SK-N-SH treated with all-trans-retinoic acid at 6 μM for 48 hours (cell line): ENCODE measurements around the gene TOPBP1.

Experiments
- ATAC-seq: fragments of 200-7000 bp; cut with Tn5 transposase; 3 replicates; pipeline ENCODE4 v1.9.1; 2020; ENCODE audit warnings: mild to moderate bottlenecking, moderate library complexity
- ARNTL ChIP-seq: fragments of 450-650 bp; formaldehyde crosslinking; IDR thresholded peaks from 2 replicates; pipeline ENCODE4 v1.5.0; 2020; ENCODE audit warnings: low read depth, mild to moderate bottlenecking, moderate library complexity, borderline replicate concordance
- CSRNP3 ChIP-seq: fragments of 250-450 bp; sonication (Bioruptor Pico); IDR thresholded peaks from 2 replicates; pipeline ENCODE4 v1.5.1; 2021; ENCODE audit warnings: mild to moderate bottlenecking, moderate library complexity
- ESRRG ChIP-seq: fragments of 250-450 bp; sonication (Bioruptor Pico); IDR thresholded peaks from 2 replicates; pipeline ENCODE4 v1.6.1; 2021; ENCODE audit warnings: mild to moderate bottlenecking
- GLIS3 ChIP-seq: fragments of 250-450 bp; sonication (Bioruptor Pico); IDR thresholded peaks from 2 replicates; pipeline ENCODE4 v1.5.0; 2020; ENCODE audit warnings: mild to moderate bottlenecking, moderate library complexity
- ISL1 ChIP-seq: fragments of 250-450 bp; sonication (Bioruptor Pico); IDR thresholded peaks from 2 replicates; pipeline ENCODE4 v2.1.2; 2022; ENCODE audit warnings: mild to moderate bottlenecking, moderate library complexity
- OSR1 ChIP-seq: fragments of 250-450 bp; sonication (Bioruptor Pico); IDR thresholded peaks from 2 replicates; pipeline ENCODE4 v1.8.0; 2022; ENCODE audit warnings: moderate library complexity, mild to moderate bottlenecking, inconsistent platforms
- PATZ1 ChIP-seq: fragments of 250-450 bp; sonication (Bioruptor Pico); IDR thresholded peaks from 2 replicates; pipeline ENCODE4 v1.8.0; 2020; ENCODE audit warnings: mild to moderate bottlenecking, moderate library complexity, borderline replicate concordance
- PPARA ChIP-seq: fragments of 250-450 bp; sonication (Bioruptor Pico); IDR thresholded peaks from 2 replicates; pipeline ENCODE4 v1.5.0; 2020; ENCODE audit warnings: mild to moderate bottlenecking, borderline replicate concordance
- RARB ChIP-seq: fragments of 250-450 bp; sonication (Bioruptor Pico); IDR thresholded peaks from 2 replicates; pipeline ENCODE4 v1.8.0; 2021; ENCODE audit warnings: mild to moderate bottlenecking, moderate library complexity
- SNAI2 ChIP-seq: fragments of 250-450 bp; sonication (Bioruptor Pico); IDR thresholded peaks from 2 replicates; pipeline ENCODE4 v1.5.0; 2020; ENCODE audit warnings: mild to moderate bottlenecking, moderate library complexity
- TCF4 ChIP-seq: fragments of 250-450 bp; sonication (Bioruptor Pico); IDR thresholded peaks from 2 replicates; pipeline ENCODE4 v1.8.0; 2021; ENCODE audit warnings: mild to moderate bottlenecking, moderate library complexity, borderline replicate concordance
- TOX ChIP-seq: fragments of 250-450 bp; sonication (Bioruptor Pico); IDR thresholded peaks from 2 replicates; pipeline ENCODE4 v1.8.0; 2021; ENCODE audit warnings: mild to moderate bottlenecking, moderate library complexity, borderline replicate concordance
- ZC3H10 ChIP-seq: fragments of 250-450 bp; sonication (Bioruptor Pico); IDR thresholded peaks from 2 replicates; pipeline ENCODE4 v1.5.1; 2021; ENCODE audit warnings: mild to moderate bottlenecking, moderate library complexity
- ZFP3 ChIP-seq: fragments of 250-450 bp; sonication (Bioruptor Pico); IDR thresholded peaks from 2 replicates; pipeline ENCODE4 v1.5.0; 2020; ENCODE audit warnings: mild to moderate bottlenecking, moderate library complexity
- ZFP30 ChIP-seq: fragments of 450-650 bp; formaldehyde crosslinking; IDR thresholded peaks from 2 replicates; pipeline ENCODE4 v1.5.0; 2022; ENCODE audit warnings: mild to moderate bottlenecking, moderate library complexity
- ZNF70 ChIP-seq: fragments of 450-650 bp; formaldehyde crosslinking; IDR thresholded peaks from 2 replicates; pipeline ENCODE4 v1.5.0; 2020; ENCODE audit warnings: mild to moderate bottlenecking, moderate library complexity
- TF ChIP-seq, protein P1 (sequence below): fragments of 250-450 bp; sonication (Bioruptor Pico); IDR thresholded peaks from 2 replicates; pipeline ENCODE4 v1.5.1; 2020; ENCODE audit warnings: low read depth, mild to moderate bottlenecking, moderate library complexity
- TF ChIP-seq, protein P2 (sequence below): fragments of 250-450 bp; sonication (Bioruptor Pico); IDR thresholded peaks from 2 replicates; pipeline ENCODE4 v1.8.0; 2021; ENCODE audit warnings: low read depth, mild to moderate bottlenecking, moderate library complexity, borderline replicate concordance

Gene TOPBP1

GRCh38 chr3:133655731-133656515, 5.8 kb downstream of the TOPBP1 start:
- TF ChIP-seq, protein P1, sequence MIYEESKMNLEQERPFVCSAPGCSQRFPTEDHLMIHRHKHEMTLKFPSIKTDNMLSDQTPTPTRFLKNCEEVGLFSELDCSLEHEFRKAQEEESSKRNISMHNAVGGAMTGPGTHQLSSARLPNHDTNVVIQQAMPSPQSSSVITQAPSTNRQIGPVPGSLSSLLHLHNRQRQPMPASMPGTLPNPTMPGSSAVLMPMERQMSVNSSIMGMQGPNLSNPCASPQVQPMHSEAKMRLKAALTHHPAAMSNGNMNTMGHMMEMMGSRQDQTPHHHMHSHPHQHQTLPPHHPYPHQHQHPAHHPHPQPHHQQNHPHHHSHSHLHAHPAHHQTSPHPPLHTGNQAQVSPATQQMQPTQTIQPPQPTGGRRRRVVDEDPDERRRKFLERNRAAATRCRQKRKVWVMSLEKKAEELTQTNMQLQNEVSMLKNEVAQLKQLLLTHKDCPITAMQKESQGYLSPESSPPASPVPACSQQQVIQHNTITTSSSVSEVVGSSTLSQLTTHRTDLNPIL (CRISPR knock-in tag): no peak
- no peak for TF ChIP-seq ISL1 (CRISPR knock-in tag)
- TF ChIP-seq ZNF70 (CRISPR knock-in tag): no peak
- TF ChIP-seq GLIS3: no peak
- TF ChIP-seq, protein P2, sequence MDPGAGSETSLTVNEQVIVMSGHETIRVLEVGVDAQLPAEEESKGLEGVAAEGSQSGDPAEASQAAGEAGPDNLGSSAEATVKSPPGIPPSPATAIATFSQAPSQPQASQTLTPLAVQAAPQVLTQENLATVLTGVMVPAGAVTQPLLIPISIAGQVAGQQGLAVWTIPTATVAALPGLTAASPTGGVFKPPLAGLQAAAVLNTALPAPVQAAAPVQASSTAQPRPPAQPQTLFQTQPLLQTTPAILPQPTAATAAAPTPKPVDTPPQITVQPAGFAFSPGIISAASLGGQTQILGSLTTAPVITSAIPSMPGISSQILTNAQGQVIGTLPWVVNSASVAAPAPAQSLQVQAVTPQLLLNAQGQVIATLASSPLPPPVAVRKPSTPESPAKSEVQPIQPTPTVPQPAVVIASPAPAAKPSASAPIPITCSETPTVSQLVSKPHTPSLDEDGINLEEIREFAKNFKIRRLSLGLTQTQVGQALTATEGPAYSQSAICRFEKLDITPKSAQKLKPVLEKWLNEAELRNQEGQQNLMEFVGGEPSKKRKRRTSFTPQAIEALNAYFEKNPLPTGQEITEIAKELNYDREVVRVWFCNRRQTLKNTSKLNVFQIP: no peak
- TF ChIP-seq PATZ1: no peak
- TF ChIP-seq ZC3H10 (CRISPR knock-in tag): no peak
- no peak for TF ChIP-seq TCF4
- TF ChIP-seq SNAI2: no peak
- no peak for TF ChIP-seq TOX (CRISPR knock-in tag)
- TF ChIP-seq ARNTL (CRISPR knock-in tag): no peak
- no peak for ATAC-seq

DNA sequence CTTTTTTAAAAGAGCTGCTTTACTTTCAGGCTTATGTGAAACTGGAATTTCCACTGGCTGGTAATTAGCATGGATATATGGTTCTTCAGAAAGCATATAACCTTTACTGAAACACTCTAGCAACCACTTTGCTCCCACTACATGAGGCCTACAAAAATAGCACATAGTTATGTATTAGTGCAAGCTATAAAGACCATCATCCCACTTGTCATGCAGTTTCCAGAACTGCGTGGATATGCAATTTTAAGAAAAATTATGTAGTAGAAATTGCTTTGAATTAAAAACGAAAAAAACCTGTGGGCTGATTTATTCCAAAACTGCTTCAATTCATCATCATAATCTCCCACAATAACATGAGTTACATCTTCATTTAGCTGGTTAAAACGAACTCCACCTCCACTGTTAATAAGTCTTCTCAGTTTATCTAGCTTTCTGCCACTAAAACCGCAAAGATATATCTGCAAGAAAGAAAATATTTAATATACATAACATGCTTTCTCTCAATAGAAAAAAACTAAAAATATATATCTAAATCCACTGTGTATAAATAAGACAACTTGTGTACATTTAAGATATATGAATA, 12.2 kb downstream of the TOPBP1 start:
- TF ChIP-seq TOX (CRISPR knock-in tag) (no peak), GLIS3 (no peak), RARB (no peak), SNAI2 (no peak), CSRNP3 (CRISPR knock-in tag) (no peak), ESRRG (CRISPR knock-in tag) (no peak), PPARA (CRISPR knock-in tag) (no peak), PATZ1 (no peak), OSR1 (CRISPR knock-in tag) (no peak), ZNF70 (CRISPR knock-in tag) (no peak), TCF4 (no peak), ZFP3 (CRISPR knock-in tag) (no peak), ZFP30 (CRISPR knock-in tag) (no peak)
- TF ChIP-seq, protein P1 (CRISPR knock-in tag): no peak
- ATAC-seq: no peak

- peak; percentile 95 for ATAC-seq
- TF ChIP-seq ESRRG (CRISPR knock-in tag) (no peak), ISL1 (CRISPR knock-in tag) (peak; percentile 67; the same call in 1 of the 2 replicates)
- TF ChIP-seq, all 23 proteins: peak for 1
Observed at GRCh38 chr3:133644768-133645167, 17.0 kb downstream of the TOPBP1 start.
